ENCODE results near the gene MCFD2.

Gene MCFD2

GRCh38 chr2:46915281-46915810, at the start of gene MCFD2:
Gene MCFD2 (minus strand): TSS chr2:46915806. CDS start chr2:46909171, 6,635 bp downstream.
- peak in 2 of 4 experiments; percentile 2 to 4 for DNase-seq (ENCODE audit: low read depth in 4 of 4, low spot score in 1 of 4)

DNA sequence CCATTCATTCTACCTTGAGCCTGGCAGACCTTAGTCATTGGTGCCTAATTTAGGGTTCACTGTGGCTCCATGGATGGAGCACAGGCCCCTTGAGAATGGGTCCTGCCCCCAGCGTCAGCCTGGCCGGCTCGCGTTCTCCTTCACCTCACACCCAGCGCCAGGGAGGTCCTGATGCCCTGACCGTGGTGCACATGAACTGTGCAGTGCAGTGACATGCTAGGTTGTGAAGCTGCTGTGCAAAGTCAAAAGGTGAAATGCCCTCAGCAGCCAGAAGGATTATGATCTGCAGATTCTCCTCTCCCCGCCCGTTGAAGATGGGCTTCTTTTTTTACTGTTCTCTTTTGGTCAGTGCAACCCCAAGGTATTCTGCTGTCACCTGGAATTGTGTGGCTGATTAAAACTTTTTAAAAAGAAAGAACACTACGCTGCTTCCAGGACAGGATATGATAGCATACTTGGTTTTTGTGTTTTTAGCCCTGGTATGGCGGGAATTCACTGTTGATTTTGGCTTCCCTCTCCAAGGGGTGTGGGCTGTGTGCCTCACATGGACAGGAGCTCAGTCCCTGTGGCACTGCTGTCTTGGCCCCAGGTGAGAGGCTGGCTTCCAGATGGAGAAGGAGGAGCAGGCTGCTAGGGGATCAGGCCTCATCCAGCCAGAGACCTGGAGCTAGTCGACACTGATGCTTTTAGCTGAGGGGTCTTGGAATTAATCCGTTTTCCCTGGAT, 49.4 kb upstream of the MCFD2 start:
- no peak for DNase-seq (ENCODE audit: low read depth in 4 of 4, low spot score in 1 of 4)

GRCh38 chr2:46963941-46964673, 48.5 kb upstream of the MCFD2 start:
- no peak for DNase-seq (ENCODE audit: low read depth in 4 of 4, low spot score in 1 of 4)

- no peak for DNase-seq (ENCODE audit: low read depth in 4 of 4, low spot score in 1 of 4)
Observed at GRCh38 chr2:46963210-46963609, 47.6 kb upstream of the MCFD2 start.

DNA sequence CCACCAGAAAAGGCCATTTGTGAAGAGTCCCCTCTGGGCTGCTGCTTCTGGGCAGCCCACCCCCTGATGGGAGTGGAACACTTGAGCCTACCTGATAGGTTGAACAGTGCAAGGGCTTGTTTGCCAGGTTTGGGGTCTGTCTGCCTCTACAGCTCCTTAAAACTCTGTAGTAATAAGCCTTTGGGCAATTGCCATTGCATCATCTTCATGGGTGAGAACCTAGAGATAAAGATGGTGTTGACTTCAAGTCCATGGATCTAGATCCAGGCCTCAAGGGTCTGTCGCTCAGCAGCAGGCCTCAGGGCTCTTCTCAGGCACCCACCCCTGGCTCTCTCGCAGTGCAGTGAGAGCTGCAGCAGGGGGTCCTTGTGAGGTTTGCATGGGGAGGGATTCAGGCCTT, 47.1 kb upstream of the MCFD2 start:
- DNase-seq (ENCODE audit: low read depth in 4 of 4, low spot score in 1 of 4) = no peak

- DNase-seq (ENCODE audit: low read depth in 4 of 4, low spot score in 1 of 4) = no peak
Observed at GRCh38 chr2:46960618-46961017, 45.0 kb upstream of the MCFD2 start.

DNA sequence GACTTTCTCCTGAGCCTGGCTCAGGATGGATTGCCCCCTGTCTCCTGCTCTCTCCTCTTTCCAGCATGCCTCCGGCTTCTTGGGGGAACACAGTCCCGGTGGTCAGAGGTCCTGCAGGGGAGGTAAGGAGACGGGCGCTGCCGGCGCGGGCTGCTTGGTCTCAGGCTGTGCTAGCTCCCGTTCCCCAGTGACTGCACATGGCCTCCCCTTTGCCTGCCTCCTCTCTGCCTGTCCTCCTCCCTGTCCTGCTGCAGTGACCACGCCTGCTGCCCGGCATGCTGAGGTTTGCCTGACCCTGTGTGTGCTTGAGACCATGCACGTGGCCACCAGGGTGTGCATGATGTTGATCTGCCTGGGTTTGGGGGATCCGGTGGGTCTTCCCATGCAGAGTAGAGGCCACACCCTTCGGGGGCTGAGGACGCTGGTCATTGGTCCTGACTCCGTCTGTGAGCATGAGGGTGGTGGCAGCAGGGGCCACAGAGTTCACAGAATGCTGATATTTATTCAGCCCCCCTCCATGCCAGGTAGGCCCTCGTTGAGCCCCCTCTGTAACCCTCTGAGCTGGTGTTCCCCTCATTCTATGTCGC, 42.9 kb upstream of the MCFD2 start:
- DNase-seq (ENCODE audit: low read depth in 4 of 4, low spot score in 1 of 4) = no peak

- no peak for DNase-seq (ENCODE audit: low read depth in 4 of 4, low spot score in 1 of 4)
Observed at GRCh38 chr2:46956981-46957531, 41.5 kb upstream of the MCFD2 start.

DNA sequence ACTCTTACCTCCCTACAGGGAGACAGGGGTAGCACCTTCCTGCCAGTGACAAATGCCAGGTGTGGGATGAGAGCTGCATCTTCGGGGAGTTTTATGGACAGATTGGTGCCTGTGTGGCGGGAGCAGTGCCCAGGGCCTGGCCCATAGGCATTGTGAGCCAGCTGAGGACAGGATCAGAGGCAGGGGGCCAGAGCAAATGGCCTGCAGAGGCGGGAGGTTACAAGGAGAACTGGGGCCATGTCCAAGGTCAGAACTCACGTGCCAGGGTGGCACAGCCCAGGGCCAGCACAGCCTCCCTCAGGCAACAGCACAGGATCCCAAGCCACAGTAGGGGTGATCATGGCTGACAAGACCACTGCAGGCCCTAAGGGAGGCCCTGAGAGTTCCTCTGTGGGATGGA, 40.2 kb upstream of the MCFD2 start:
- no peak for DNase-seq (ENCODE audit: low read depth in 4 of 4, low spot score in 1 of 4)

GRCh38 chr2:46954951-46955571, 39.5 kb upstream of the MCFD2 start:
- no peak for DNase-seq (ENCODE audit: low read depth in 4 of 4, low spot score in 1 of 4)

- no peak for DNase-seq (ENCODE audit: low read depth in 4 of 4, low spot score in 1 of 4)
Observed at GRCh38 chr2:46952171-46952570, 36.6 kb upstream of the MCFD2 start.

DNA sequence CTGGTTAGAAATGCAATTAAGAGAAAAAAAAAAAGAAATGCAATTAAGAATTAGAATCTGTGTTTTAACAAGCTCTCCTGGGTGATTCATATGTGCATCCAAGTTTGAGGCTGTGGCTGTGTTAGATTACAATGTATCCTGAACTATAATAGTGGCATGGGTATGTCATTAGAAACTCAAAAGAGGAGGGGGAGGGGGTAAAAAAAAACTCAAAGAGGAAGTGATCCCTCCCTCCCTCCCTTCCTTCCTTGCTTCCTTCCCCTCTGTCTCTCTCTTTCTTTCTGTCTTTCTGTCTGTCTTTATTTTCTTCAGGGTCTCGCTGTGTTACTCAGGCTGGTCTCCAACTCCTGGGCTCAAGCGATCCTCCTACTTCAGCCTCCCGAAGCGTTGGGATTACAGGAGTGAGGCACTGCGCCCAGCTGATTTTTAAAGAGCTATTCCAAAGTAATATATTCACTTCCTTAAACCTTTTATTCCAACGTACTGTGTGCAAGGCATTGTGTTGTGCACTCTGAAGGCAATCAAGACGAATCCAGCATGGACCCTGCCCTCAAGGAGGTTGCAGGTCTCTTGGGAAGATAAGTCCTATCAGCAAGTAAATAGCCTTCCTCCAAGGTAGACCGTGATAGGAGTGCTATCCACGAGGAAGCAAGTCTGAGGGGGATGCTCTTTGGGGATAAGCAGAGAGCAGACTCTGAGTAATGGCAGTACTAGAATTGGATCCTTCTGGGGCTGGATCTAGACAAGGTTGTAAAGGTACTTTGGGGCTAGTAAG, 35.9 kb upstream of the MCFD2 start:
- no peak for DNase-seq (ENCODE audit: low read depth in 4 of 4, low spot score in 1 of 4)

DNA sequence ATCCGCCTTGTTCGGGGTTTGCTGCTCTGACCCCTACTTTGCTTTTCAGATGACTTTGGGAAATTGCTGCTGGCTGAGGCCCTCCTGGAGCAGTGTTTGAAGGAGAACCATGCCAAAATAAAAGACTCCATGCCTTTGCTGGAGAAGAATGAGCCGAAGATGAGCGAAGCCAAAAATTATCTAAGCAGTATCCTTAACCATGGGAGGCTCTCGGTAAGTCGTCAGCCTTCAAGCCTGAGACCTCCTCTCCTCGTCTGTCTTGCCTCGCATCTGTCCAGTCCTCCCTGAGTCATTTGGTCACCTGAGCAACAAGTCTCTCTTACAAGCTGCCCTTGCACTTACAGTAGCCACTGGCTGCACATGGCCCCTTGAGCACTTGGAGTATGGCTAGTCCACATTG, 34.7 kb upstream of the MCFD2 start:
- no peak for DNase-seq (ENCODE audit: low read depth in 4 of 4, low spot score in 1 of 4)

GRCh38 chr2:46947841-46948240, 32.2 kb upstream of the MCFD2 start:
- DNase-seq (ENCODE audit: low read depth in 4 of 4, low spot score in 1 of 4) = no peak

DNA sequence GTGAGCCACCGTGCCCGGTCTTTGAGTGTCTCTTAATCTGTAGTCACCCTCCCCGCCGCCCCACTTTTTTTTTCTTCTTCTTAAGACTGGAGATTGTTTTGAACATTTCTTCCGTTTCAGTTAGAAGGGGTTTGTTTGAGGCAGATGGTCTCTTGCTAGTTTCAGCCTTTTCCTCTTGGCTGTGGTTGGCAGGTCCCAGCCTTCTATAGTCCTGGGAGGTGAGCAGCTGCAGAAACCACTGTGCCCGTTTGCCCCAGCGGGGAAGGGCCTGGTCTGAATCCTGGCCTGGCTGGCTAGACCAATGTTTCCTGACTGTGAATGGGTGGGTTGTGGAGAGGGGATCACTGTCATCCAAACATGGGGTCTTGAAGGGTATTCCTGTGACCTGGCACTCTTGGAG, 30.1 kb upstream of the MCFD2 start:
- no peak for DNase-seq (ENCODE audit: low read depth in 4 of 4, low spot score in 1 of 4)

- DNase-seq (ENCODE audit: low read depth in 4 of 4, low spot score in 1 of 4) = peak in 3 of 4 experiments; percentile 21 to 65 (median 50)
Observed at GRCh38 chr2:46943881-46944798, 28.5 kb upstream of the MCFD2 start.

DNA sequence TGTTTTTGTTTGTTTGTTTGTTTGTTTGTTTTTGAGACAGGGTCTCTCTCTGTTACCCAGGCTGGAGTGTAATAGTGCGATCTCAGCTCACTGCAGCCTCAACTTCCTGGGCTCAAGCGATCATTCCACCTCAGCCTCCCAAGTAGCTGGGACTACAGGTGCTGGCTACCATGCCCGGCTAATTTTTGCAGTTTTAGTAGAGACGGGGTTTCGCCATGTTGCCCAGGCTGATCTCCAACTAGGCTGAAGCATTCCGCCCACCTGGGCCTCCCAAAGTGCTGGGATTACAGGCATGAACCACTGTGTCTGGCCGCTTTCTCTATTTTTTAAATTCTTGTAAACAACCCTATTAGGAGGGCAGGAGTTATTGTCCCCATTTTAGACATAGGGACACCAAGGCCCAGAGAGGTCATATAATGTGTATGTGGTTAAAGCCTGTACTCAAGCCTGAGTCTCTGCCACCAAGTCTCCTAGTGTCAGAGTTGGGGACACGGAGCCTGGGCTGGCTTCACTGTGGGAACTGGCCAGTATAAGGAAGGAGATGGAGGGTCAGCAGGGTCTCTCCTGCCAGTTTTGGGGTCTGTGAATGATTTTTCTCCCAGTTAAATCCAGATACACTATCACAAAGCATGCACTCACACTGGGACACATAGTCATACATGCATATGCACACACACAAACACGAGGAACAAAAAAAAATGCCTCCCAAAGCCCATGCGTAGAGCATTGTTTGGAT, 27.5 kb upstream of the MCFD2 start:
- DNase-seq (ENCODE audit: low read depth in 4 of 4, low spot score in 1 of 4) = no peak

- peak in 3 of 4 experiments; percentile 30 to 60 (median 54) for DNase-seq (ENCODE audit: low read depth in 4 of 4, low spot score in 1 of 4)
Observed at GRCh38 chr2:46942143-46942526, 26.5 kb upstream of the MCFD2 start.
